Endothelial cell of umbilical vein (primary cell): ENCODE data around the gene BLM. TPM values are rescaled to one million over a fixed set of nuclear protein-coding genes. Genes with fewer than 3 reads are reported as not detected.
"Not testable (repeated sequence)": the region's sequence is repeated elsewhere in the genome, so short reads cannot be mapped to it uniquely, and the experiment has no call there.

ENCODE experiments used
- Bru-seq: library from RNA; stranded (reverse); fragments of 400-500 nt; gene quantifications from one replicate; lab custom pipeline; 2021; lab: Mats Ljungman, UMichigan
- BruChase-seq, 2 experiments: library from RNA; stranded (reverse); fragments of 400-500 nt; gene quantifications; one replicate each; lab custom pipeline; 2021; lab: Mats Ljungman, UMichigan
- BruUV-seq: library from RNA; stranded (reverse); fragments of 400-500 nt; replicated peaks from 2 replicates; lab custom pipeline; 2021; lab: Mats Ljungman, UMichigan
- CTCF ChIA-PET: fragments of 300-600, 350-600 bp; sonication (Branson Sonifier 250); formaldehyde crosslinking; loops from one replicate; lab custom pipeline; 2021; ENCODE audit warnings: antibody characterized with exemption, inconsistent platforms; lab: Charles Lee
- POLR2A ChIA-PET: fragments of 300-600, 350-600 bp; sonication (Branson Sonifier 250); formaldehyde crosslinking; loops from one replicate; lab custom pipeline; 2021; ENCODE audit warnings: antibody characterized with exemption, inconsistent platforms; lab: Charles Lee
- DNase-seq: peaks from one replicate; pipeline ENCODE4 v3.0.0-alpha.2; 2011; ENCODE audit warnings: low read depth, low spot score
- FAIRE-seq: peaks from 2 replicates; lab custom pipeline; 2011; peaks lifted over from hg19 to GRCh38; lab: Jason Lieb, UNC
- H2AFZ ChIP-seq: 2 replicates; pipeline ENCODE4 v1.6.0; 2012; ENCODE audit warnings: low read depth, low read length, control low read depth, inconsistent platforms
- H3K27ac ChIP-seq: 2 replicates; pipeline ENCODE4 v1.5.1; 2011; ENCODE audit warnings: low read depth, mild to moderate bottlenecking, control low read depth, low read length, moderate library complexity; ENCODE audit not compliant: insufficient read depth
- H3K27me3 ChIP-seq, 2 experiments: 2 replicates each; pipeline versions ENCODE4 v1.6.0 to v1.6.1; 2011; ENCODE audit warnings: low read length in 2 of 2, mixed read lengths in 1 of 2; ENCODE audit not compliant: control insufficient read depth in 2 of 2, insufficient read depth in 2 of 2
- H3K36me3 ChIP-seq, 2 experiments: 2 replicates in 1 of 2; 3 replicates in 1 of 2; pipeline ENCODE4 v1.5.1; 2011; ENCODE audit warnings: low read length in 2 of 2, mild to moderate bottlenecking in 1 of 2, moderate library complexity in 1 of 2; ENCODE audit not compliant: control insufficient read depth in 2 of 2, insufficient read depth in 2 of 2; ENCODE audit errors: extremely low read depth in 1 of 2
- H3K4me1 ChIP-seq: 3 replicates; pipeline ENCODE4 v1.5.1; 2011; ENCODE audit warnings: mild to moderate bottlenecking, low read length; ENCODE audit not compliant: control insufficient read depth, insufficient read depth; ENCODE audit errors: extremely low read depth
- H3K4me2 ChIP-seq: 2 replicates; pipeline ENCODE4 v1.6.1; 2011; ENCODE audit warnings: low read length, control low read depth, mixed read lengths; ENCODE audit not compliant: insufficient read depth
- H3K4me3 ChIP-seq, 3 experiments: fragments of 200-600 bp in 1 of 3; sonication (generic), shearing (Covaris generic) in 1 of 3; replicated peaks in 1 of 3; 2 replicates each; pipeline ENCODE4 v1.5.1; 2011 to 2016; ENCODE audit warnings: control low read depth in 3 of 3, low read length in 3 of 3, mild to moderate bottlenecking in 2 of 3, inconsistent platforms in 1 of 3, low read depth in 1 of 3, moderate library complexity in 1 of 3; ENCODE audit not compliant: insufficient read depth in 1 of 3
- H3K79me2 ChIP-seq: 2 replicates; pipeline ENCODE4 v1.6.0; 2012; ENCODE audit warnings: low read length, inconsistent platforms; ENCODE audit not compliant: control insufficient read depth, insufficient read depth
- H3K9ac ChIP-seq: replicated peaks from 2 replicates; pipeline ENCODE3; 2011; ENCODE audit warnings: low read length, control low read depth; ENCODE audit not compliant: insufficient read depth; ENCODE audit errors: extremely low read depth
- H3K9me1 ChIP-seq: replicated peaks from 3 replicates; pipeline ENCODE4 v1.6.0; 2011; ENCODE audit warnings: mild to moderate bottlenecking, low read length; ENCODE audit not compliant: control insufficient read depth, insufficient read depth; ENCODE audit errors: extremely low read depth
- H3K9me3 ChIP-seq: replicated peaks from 2 replicates; pipeline ENCODE4 v1.5.1; 2012; ENCODE audit warnings: low read length, inconsistent platforms; ENCODE audit not compliant: control insufficient read depth, insufficient read depth
- H4K20me1 ChIP-seq: replicated peaks from 2 replicates; pipeline ENCODE3; 2011; ENCODE audit warnings: mild to moderate bottlenecking, low read length; ENCODE audit not compliant: control insufficient read depth, insufficient read depth; ENCODE audit errors: extremely low read depth
- CTCF ChIP-seq, 2 donors: IDR thresholded peaks; 1 replicate in 1 of 2; 2 replicates in 1 of 2; pipeline ENCODE4 v1.5.1; 2011; ENCODE audit warnings: low read length in 2 of 2, mild to moderate bottlenecking in 2 of 2, moderate library complexity in 2 of 2, control low read depth in 1 of 2, inconsistent platforms in 1 of 2, low read depth in 1 of 2; ENCODE audit not compliant: insufficient read depth in 1 of 2; ENCODE audit errors: extremely low read depth in 1 of 2
- FOS ChIP-seq: IDR thresholded peaks from 2 replicates; pipeline ENCODE4 v1.6.1; 2011; ENCODE audit warnings: mild to moderate bottlenecking, low read length, moderate library complexity, borderline replicate concordance; ENCODE audit not compliant: insufficient read depth
- POLR2A ChIP-seq: IDR thresholded peaks from 2 replicates; pipeline ENCODE4 v1.6.1; 2012; ENCODE audit warnings: low read depth, mild to moderate bottlenecking, control low read depth, low read length
- POLR2AphosphoS5 ChIP-seq: IDR thresholded peaks from 2 replicates; pipeline ENCODE4 v1.6.1; 2012; ENCODE audit warnings: low read depth, mild to moderate bottlenecking, control low read depth, low read length, moderate library complexity; ENCODE audit not compliant: insufficient read depth
- dilution Hi-C: fragments of 300-500 bp; cut with MboI; formaldehyde crosslinking; loops from one replicate; pipeline ENCODE4 v1.15.0; 2019; ENCODE audit warnings: low sequenced_read_pairs; ENCODE audit not compliant: extremely low pct_ligation_motif_present
- intact Hi-C: fragments of 100-400 bp; cut with micrococcal nuclease; formaldehyde crosslinking; loops from one replicate; pipeline ENCODE4 v1.10.0; 2022
- long read RNA-seq: library from polyadenylated mRNA; stranded (forward); transcript quantifications from one replicate; pipeline ENCODE4 v2.0.0, GENCODE V29; 2021
- polyA minus RNA-seq, 3 experiments: library from RNA; depleted of rRNA, polyadenylated mRNA; stranded (reverse); fragments of >200 nt; gene quantifications; 1 replicate in 1 of 3; 2 replicates in 2 of 3; pipeline ENCODE4 v1.2.3, GENCODE V29; 2011
- polyA plus RNA-seq, 4 experiments: library from polyadenylated mRNA; depleted of rRNA in 3 of 4; stranded (reverse) in 3 of 4; unstranded in 1 of 4; fragments of >200 nt; gene quantifications; 2 replicates each; pipeline versions ENCODE4 v1.2.1 to v1.2.3, GENCODE V29; 2011 to 2012; ENCODE audit warnings: missing spikeins in 1 of 4
- total RNA-seq: library from RNA; stranded (reverse); gene quantifications from 2 replicates; pipeline ENCODE4 v1.2.3, GENCODE V29; 2021
- TF ChIP-seq, protein P1 (sequence below): IDR thresholded peaks from 2 replicates; pipeline ENCODE4 v1.6.1; 2011; ENCODE audit not compliant: insufficient read depth, insufficient read length

The BLM gene
- total RNA-seq, result 17.3 and 18.6 TPM in 2 replicates
- polyA plus RNA-seq, result 3.2 and 3.8 TPM in 2 replicates
- polyA plus RNA-seq (2011; cell fraction: cytosol; rRNA removed), result 4.4 and 5.0 TPM in 2 replicates
- 11.0 and 16.9 TPM in 2 replicates for polyA plus RNA-seq (2011; cell fraction: nucleus; rRNA removed)
- polyA plus RNA-seq (2012), result 4.4 and 6.8 TPM in 2 replicates
- polyA minus RNA-seq, result 12.0 and 16.0 TPM in 2 replicates
- 13.8 TPM for polyA minus RNA-seq (2011; cell fraction: cytosol; rRNA and poly(A)+ RNA removed)
- 4.9 and 16.2 TPM in 2 replicates for polyA minus RNA-seq (2011; cell fraction: nucleus; rRNA and poly(A)+ RNA removed)
- percentile 67 among the genes with signal in this experiment for Bru-seq, nascent RNA
- BruChase-seq, experiment 1, labeled RNA remaining after a 6-hour chase, result percentile 64 among the genes with signal in this experiment
- percentile 66 among the genes with signal in this experiment for BruChase-seq, experiment 2, labeled RNA remaining after a 2-hour chase
- long read RNA-seq, full-length matches to known transcripts, result 15 of 34 reads
- long read RNA-seq, partial matches to known transcripts, result 8 of 34 reads
- long read RNA-seq, other reads (novel, unspliced or antisense), result 11 of 34 reads

DNA sequence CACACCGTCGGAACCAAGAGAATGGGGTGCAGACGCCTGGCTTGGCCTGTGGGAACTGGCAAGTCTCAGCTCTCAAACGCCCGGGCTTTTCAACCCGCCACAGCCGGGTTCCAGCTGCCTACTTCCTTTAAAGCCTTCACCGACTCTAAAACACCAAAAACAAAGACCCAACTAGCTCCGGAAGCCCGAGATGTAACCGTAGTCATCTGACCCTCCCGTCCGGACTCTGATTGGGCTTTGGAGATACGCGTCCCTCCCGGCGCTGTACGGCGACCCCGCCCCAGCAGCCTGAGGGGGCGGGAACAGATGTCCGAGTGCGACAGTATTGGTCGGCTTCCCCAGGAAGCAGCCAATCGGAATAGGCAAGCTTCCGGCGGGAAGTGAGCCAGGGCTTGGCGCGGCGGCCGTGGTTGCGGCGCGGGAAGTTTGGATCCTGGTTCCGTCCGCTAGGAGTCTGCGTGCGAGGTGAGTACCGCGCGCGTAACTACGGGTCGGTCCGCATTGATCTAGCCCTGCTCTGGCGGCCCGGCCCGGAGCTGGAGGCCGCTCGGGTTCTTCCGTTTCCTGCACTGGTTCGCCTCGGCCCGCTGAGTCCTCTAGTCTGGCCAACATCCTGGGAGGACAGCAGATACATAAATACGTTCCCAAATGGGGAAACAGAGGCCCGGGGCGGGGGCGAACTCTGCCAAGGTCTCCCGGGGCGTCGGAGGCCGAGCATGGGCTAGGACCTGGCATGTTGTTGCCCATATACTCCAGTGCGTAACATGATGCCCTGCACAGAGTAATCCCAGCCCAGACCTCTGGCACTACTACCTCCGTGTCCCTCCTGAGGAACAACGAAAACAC, at the start of gene BLM:
Gene BLM (plus strand): TSS at position 371 of the 846 bp plus-strand sequence. CDS start 30,047 bp downstream, outside the sequence.
- H3K9ac ChIP-seq, result peak within 1 kb of the TSS; percentile 98
- CTCF ChIA-PET, result interaction anchor here (0.7 to 2.9 kb wide), 5 partner anchors 11 to 169 kb away, joined by 3 to 29 read pairs (median 3); no protein-coding TSS in a partner anchor
- no peaks in the 10 kb centered on the region for H3K9me1 ChIP-seq
- intact Hi-C loops (loop anchor here (1.0 kb wide), 4 partner anchors 69 to 217 kb away; no protein-coding TSS in a partner anchor), dilution Hi-C loops (no loop called here)
- H3K4me2 ChIP-seq, result peak within 1 kb of the TSS; percentile 98
- peaks cover 28% of the 10 kb centered on the region for H3K79me2 ChIP-seq
- H2AFZ ChIP-seq, result peak within 1 kb of the TSS; percentile 93
- peaks cover 15% of the 10 kb centered on the region for H3K4me1 ChIP-seq
- DNase-seq (peak; percentile 99), FAIRE-seq (peak; percentile 98)
- POLR2A ChIA-PET, result interaction anchor here (0.6 to 1.1 kb wide), 2 partner anchors 40 to 62 kb away, joined by 3 to 4 read pairs; no protein-coding TSS in a partner anchor
- peak within 1 kb of the TSS; percentile 63 to 93 (median 79) for H3K4me3 ChIP-seq
- H4K20me1 ChIP-seq, result no peaks in the 10 kb centered on the region
- no peaks in the 10 kb centered on the region for H3K36me3 ChIP-seq
- TF ChIP-seq POLR2AphosphoS5 (peak; percentile 74), POLR2A (peak; percentile 90), CTCF (IDR thresholded peaks at IDR 0.05; ENCODE audit: extremely low read depth in 1 of 2, insufficient read depth in 1 of 2, low read depth in 1 of 2, low read length in 2 of 2) (peak in 1 of 2 donors; percentile 34), FOS (no peak)
- TF ChIP-seq, protein P1, sequence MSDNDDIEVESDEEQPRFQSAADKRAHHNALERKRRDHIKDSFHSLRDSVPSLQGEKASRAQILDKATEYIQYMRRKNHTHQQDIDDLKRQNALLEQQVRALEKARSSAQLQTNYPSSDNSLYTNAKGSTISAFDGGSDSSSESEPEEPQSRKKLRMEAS, result peak; percentile 64
- no peaks in the 10 kb centered on the region for H3K27me3 ChIP-seq
- TSS peak; percentile 67 for BruUV-seq
- H3K27ac ChIP-seq, result peak within 1 kb of the TSS; percentile 90
- H3K9me3 ChIP-seq, result no peaks in the 10 kb centered on the region

GRCh38 chr15:90667755-90668345, 49.3 kb upstream of the BLM start:
- H3K4me3 ChIP-seq, dilution Hi-C loops, H3K79me2 ChIP-seq, intact Hi-C loops, FAIRE-seq, H3K9me1 ChIP-seq, H3K27ac ChIP-seq, CTCF ChIA-PET, DNase-seq, POLR2A ChIA-PET, H3K4me1 ChIP-seq, H3K9me3 ChIP-seq, H3K36me3 ChIP-seq, H3K27me3 ChIP-seq, H3K9ac ChIP-seq, H2AFZ ChIP-seq, H4K20me1 ChIP-seq, BruUV-seq, H3K4me2 ChIP-seq: not testable (repeated sequence)
